Esophagus muscularis mucosa (tissue), 4 donors: ENCODE data around the gene TAS2R46.

Source experiments
- EP300 ChIP-seq: sonication (generic); formaldehyde crosslinking; IDR thresholded peaks from one replicate; pipeline ENCODE4 v1.6.1; 2017; ENCODE audit warnings: antibody characterized with exemption
- POLR2A ChIP-seq: fragments of 450-650 bp; IDR thresholded peaks from one replicate; pipeline ENCODE4 v1.6.1; 2017; ENCODE audit warnings: antibody characterized with exemption, moderate library complexity, mild to moderate bottlenecking, low read depth
- TF ChIP-seq, protein P1 (sequence below), 3 experiments: fragments of 200-600 bp in 2 of 3; fragments of 450-650 bp in 1 of 3; sonication (generic) in 2 of 3; IDR thresholded peaks; one replicate each; pipeline ENCODE4 v1.5.1; 2017 to 2019; ENCODE audit warnings: antibody characterized with exemption in 3 of 3, mild to moderate bottlenecking in 2 of 3, moderate library complexity in 1 of 3

DNA sequence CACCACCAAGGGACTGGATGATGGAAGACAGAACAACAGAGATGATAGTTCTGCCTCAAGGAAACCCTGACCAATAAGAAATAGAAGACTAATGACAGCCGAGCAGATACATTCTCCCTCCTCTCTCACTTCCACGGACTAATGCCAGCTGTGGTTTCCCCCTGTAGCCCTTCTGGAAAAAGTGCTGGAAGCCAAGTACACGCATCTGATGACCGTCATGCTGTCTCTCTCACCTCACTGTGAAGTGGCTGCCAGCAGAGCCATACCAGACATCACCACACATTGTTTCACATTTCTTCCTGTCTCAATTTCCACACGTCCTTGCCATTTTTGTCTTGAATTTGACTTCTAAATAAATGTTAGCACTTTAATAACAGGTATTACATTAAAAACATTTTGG lies 27.2 kb upstream of the TAS2R46 start:
- no peak for TF ChIP-seq POLR2A
- TF ChIP-seq EP300: no peak
- TF ChIP-seq, protein P1, sequence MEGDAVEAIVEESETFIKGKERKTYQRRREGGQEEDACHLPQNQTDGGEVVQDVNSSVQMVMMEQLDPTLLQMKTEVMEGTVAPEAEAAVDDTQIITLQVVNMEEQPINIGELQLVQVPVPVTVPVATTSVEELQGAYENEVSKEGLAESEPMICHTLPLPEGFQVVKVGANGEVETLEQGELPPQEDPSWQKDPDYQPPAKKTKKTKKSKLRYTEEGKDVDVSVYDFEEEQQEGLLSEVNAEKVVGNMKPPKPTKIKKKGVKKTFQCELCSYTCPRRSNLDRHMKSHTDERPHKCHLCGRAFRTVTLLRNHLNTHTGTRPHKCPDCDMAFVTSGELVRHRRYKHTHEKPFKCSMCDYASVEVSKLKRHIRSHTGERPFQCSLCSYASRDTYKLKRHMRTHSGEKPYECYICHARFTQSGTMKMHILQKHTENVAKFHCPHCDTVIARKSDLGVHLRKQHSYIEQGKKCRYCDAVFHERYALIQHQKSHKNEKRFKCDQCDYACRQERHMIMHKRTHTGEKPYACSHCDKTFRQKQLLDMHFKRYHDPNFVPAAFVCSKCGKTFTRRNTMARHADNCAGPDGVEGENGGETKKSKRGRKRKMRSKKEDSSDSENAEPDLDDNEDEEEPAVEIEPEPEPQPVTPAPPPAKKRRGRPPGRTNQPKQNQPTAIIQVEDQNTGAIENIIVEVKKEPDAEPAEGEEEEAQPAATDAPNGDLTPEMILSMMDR (IDR thresholded peaks at IDR 0.05): no peak
